ENCODE data around the gene PRRG2.

- TF ChIP-seq CTCF (IDR thresholded peaks at IDR 0.05) = no peak
- no peak for TF ChIP-seq POLR2A (IDR thresholded peaks at IDR 0.05)
Observed at GRCh38 chr19:49589502-49589905, 8.4 kb downstream of the PRRG2 start.
